Choroid plexus epithelial cell (primary cell): ENCODE data around the gene TIAM2.

Experiments
- DNase-seq: peaks from one replicate; pipeline ENCODE4 v3.0.0-alpha.2; 2010; ENCODE audit warnings: low read depth
- H3K4me3 ChIP-seq: 2 replicates; pipeline ENCODE4 v1.5.1; 2011; ENCODE audit warnings: low read depth, mild to moderate bottlenecking, control low read depth, low read length, moderate library complexity
- CTCF ChIP-seq: conservative IDR thresholded peaks from 2 replicates; pipeline ENCODE4 v1.5.1; 2011; ENCODE audit warnings: low read depth, mild to moderate bottlenecking, control low read depth, inconsistent platforms, low read length, moderate library complexity

The TIAM2 gene

DNA sequence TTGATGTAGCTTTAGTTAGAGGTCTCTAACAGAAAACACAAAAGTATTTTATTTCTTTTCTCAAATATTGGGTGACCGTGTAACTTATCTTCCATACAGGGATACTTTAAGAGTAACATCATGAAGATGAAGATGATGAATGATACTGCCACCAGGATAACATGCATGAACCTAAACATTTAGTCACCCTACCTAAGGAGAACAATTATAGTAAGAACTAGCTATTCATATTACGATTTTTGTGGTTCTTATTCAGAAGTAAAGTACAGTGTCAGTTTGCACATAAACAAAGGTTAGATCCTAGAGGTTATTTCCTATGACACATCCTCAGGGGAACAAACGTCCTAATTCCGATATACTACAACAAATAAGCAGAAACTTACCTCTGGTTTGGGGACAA, 289.7 kb downstream of the TIAM2 start:
- TF ChIP-seq CTCF: no peak
- DNase-seq: no peak
- no peak overlapping the region for H3K4me3 ChIP-seq

GRCh38 chr6:155287762-155288161, 292.6 kb downstream of the TIAM2 start:
- no peak overlapping the region for H3K4me3 ChIP-seq
- TF ChIP-seq CTCF: peak; percentile 45
- DNase-seq: no peak

DNA sequence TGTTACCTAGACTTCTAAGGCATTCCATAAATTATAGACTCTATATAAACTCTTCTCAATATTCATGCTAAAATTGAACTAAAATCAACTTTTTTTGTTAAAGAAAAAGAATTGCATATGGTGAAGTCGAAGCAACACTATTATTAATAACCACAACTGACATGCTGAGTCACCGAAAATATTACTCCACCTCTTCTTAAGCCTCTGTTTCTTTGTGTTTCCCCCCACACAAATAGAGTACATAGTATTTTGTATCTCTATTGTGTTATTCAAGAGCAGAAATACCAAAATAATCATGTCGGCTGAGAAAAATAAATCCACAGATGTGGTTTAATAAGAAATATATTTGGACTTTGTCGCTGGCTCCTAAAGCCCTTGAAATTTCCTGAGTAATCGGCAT, 295.4 kb downstream of the TIAM2 start:
- TF ChIP-seq CTCF: no peak
- H3K4me3 ChIP-seq: no peak overlapping the region
- DNase-seq: no peak

DNA sequence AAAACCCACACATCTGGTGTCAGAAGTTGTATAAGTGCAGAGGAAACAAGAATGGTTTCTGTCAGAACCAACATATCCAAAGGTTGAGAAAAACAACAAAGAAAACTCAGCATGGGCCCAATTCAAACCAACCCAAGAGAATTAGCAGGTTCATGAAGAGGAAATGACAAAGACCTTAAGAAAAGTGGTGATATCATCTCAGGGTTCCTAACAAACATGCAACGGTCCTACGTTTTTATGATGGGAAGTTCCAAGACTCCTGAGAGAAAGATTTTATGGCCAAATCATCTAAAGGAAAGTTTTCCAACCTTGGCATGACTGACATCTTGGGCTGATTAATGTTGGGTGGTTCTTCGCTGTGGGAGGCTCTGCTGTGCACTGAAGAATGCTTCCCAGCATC, 296.2 kb downstream of the TIAM2 start:
- H3K4me3 ChIP-seq: no peak overlapping the region
- no peak for DNase-seq
- no peak for TF ChIP-seq CTCF

DNA sequence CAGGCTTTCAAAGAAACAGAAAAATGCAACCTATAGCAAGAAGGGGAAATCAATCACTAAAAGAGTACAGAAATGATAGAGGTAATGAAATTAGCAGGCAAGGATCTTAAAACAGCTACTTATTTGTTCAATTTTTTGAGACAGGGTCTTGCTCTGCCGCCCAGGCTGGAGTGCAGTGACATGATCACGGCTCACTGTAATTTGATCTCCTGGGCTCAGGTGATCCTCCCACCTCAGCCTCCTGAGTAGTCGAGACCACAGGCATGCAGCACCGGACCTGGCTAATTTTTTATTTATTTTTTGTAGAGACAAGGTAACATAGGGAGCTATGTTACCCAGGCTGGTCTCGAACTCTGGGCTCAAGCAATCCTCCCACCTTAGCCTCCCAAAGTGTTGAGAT, 297.6 kb downstream of the TIAM2 start:
- TF ChIP-seq CTCF: no peak
- H3K4me3 ChIP-seq: no peak overlapping the region
- DNase-seq: no peak

GRCh38 chr6:155297669-155298068, 302.6 kb downstream of the TIAM2 start:
- H3K4me3 ChIP-seq: no peak overlapping the region
- no peak for TF ChIP-seq CTCF
- DNase-seq: no peak

- DNase-seq: peak; percentile 86
- no peak overlapping the region for H3K4me3 ChIP-seq
- TF ChIP-seq CTCF: no peak
Observed at GRCh38 chr6:155301867-155302266, 306.8 kb downstream of the TIAM2 start.
